Right lobe of liver (tissue), 4 donors: ENCODE data around the gene MIS18BP1.

ENCODE experiments used
- CTCF ChIP-seq, 4 donors: fragments of 200-600 bp in 3 of 4; fragments of 450-650 bp in 1 of 4; IDR thresholded peaks; one replicate each; pipeline versions ENCODE4 v1.5.1 to v1.8.0; 2016 to 2022; ENCODE audit warnings: antibody characterized with exemption in 4 of 4, mild to moderate bottlenecking in 2 of 4
- POLR2A ChIP-seq: fragments of 450-650 bp; IDR thresholded peaks from one replicate; pipeline ENCODE4 v1.6.1; 2017; ENCODE audit warnings: antibody characterized with exemption, mild to moderate bottlenecking
- donor health status: DM: no; HTN: no; CAD: no.
- donor health status: DM: no; HTN: no; CAD: no.
- donor health status: DM: no; HTN: yes; CAD: no.

- TF ChIP-seq CTCF (IDR thresholded peaks at IDR 0.05), result no peak
- no peak for TF ChIP-seq POLR2A
These were observed 96.9 kb downstream of the MIS18BP1 start for GRCh38 chr14:45156067-45156466.
